ENCODE data around the gene NTHL1.

DNA sequence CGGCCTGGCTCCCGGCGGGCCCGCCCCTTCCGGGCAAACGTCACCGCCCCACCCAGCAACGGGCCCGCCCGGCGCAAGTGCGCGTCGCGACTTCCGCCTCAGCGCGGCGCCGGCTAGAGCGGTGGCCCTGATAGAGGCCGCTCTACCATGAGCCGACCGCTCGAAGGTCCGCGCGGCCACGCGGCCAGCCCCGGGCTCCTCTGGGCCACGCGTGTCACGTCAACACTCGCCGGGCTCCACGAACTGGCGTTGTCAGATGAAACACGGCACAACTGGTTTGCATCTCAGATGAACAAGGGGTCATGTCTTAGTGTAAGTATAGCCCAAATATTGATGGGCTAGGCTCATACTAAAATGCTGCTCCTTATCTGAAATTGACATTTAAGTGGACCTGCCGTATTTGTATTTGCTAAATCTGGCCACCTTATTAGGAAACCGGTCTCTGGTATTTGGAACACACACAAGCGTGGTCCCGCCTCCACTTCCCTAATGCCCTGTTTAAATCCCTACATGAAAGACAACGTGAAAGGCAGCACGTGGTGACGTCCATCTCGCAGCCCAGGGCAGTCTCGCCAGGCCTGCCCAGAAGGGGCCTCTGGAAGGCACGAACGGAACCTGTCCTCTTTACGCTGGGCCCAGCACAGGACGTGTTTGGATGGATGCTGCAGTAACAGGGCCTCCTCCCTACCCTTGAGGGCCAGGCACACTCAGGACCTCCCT lies 37.7 kb downstream of the NTHL1 start, which contains the start of gene ZNF598:
- TF ChIP-seq, protein P1, sequence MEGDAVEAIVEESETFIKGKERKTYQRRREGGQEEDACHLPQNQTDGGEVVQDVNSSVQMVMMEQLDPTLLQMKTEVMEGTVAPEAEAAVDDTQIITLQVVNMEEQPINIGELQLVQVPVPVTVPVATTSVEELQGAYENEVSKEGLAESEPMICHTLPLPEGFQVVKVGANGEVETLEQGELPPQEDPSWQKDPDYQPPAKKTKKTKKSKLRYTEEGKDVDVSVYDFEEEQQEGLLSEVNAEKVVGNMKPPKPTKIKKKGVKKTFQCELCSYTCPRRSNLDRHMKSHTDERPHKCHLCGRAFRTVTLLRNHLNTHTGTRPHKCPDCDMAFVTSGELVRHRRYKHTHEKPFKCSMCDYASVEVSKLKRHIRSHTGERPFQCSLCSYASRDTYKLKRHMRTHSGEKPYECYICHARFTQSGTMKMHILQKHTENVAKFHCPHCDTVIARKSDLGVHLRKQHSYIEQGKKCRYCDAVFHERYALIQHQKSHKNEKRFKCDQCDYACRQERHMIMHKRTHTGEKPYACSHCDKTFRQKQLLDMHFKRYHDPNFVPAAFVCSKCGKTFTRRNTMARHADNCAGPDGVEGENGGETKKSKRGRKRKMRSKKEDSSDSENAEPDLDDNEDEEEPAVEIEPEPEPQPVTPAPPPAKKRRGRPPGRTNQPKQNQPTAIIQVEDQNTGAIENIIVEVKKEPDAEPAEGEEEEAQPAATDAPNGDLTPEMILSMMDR (IDR thresholded peaks at IDR 0.05; ENCODE audit: borderline replicate concordance, extremely low read depth, low read length, poor library complexity, severe bottlenecking): no peak
- TF ChIP-seq EZH2 (IDR thresholded peaks at IDR 0.05; ENCODE audit: borderline replicate concordance, low read depth, low read length, severe bottlenecking): no peak

All from DND-41 (cell line).